Measurements from ENCODE around the gene FAM170B. TPM values are rescaled to one million over a fixed set of nuclear protein-coding genes. Genes with fewer than 3 reads are reported as not detected.

Gene FAM170B
- total RNA-seq, 1 donor from 2014 or later = not detected

GRCh38 chr10:49168831-49169500 lies 35.1 kb upstream of the FAM170B start:
- no peak for ATAC-seq

DNA sequence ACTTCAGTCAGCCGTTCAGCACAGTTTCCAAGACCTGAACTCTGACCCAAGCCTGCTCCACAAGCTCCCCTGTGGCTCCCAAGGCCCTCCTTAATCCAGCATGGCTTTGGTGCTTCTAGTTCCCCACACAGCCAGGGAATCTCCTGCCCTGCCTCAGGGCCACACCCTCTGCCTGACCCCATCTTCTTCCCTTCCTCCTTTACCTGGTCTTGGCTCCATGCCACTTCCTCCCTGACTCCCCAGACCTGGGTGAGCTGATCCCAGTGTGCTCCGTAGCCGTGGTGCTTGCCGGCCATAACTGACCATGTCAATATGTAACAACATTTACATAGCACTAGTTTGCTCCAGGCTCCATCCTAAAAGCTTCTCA lies 34.3 kb upstream of the FAM170B start:
- ATAC-seq = no peak

- no peak for ATAC-seq
These were observed 33.8 kb upstream of the FAM170B start for GRCh38 chr10:49167425-49168170.

DNA sequence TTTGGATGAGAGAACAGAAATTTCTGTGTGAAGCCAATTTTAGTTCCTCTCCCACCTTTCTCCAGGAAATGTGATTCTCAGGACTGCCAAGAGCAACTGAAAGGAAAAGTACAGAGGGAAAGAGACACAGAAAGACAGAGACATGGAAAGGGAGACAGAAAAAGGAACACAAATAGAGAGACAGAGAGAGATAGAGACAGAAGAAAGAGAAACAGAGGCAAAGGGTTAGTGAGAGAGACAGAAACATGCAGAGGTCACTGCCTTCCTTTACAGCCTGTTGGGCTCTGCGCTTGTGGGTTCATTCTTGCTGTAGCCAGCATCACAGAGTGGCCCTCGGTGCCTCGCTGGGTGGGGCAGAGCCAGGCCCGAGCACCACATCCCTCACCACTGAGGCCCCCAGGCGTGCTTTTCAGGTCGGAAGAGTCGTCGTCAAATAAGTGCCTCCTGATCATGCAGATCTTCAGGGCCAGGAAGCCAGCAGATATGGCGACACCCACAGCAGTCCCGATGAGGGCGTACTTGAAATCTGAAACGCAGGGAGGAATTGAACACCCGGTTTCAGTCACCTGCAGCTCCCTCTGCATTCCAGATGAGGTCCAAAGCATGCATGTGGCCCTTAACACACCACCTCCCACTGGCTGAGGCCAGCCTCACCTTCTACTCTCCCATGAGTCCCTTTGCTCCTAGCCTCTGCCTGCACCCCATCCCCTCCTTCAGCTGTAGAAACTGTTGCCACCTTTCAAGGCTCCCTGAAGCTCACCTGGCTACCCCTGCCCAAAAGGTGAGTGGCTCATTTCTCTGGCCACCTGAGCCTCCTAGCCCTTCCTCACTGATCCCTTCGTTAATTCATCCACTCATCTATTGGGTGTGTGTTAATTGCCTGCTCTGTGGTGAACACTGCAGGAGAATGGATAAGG lies 32.9 kb upstream of the FAM170B start:
- ATAC-seq = no peak

DNA sequence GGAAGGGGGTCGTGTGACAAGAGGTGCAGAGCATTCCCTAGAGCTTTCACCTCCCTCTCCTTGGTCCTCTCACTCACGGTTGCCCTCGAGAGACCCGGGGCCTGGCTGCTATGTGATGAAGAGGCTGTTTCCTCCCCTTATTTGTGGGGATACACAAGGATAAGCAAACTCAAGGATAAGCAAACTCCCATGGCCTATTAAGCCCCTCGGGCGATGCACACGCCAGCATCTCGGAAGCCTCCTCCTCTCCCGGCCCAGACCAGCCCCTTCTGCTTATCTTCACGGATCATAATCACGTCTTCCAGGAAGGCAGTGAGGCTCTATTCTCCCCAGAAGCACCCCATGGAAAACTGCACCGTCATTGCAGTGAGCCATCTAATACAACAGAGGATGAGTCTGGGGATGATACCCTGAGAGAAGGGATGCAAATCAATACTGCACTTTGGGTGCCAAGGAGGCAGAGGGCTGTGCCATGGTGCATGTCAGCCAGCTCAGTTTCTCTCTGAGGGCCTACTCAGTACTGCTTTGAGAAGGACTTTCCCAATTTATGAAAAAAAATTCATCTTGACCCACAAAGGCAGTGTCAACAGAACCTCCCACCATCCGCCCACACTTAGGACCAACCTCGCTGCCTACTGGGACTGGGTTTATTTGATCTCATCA lies 32.1 kb upstream of the FAM170B start:
- no peak for ATAC-seq

GRCh38 chr10:49165259-49165658 lies 31.4 kb upstream of the FAM170B start:
- no peak for ATAC-seq

DNA sequence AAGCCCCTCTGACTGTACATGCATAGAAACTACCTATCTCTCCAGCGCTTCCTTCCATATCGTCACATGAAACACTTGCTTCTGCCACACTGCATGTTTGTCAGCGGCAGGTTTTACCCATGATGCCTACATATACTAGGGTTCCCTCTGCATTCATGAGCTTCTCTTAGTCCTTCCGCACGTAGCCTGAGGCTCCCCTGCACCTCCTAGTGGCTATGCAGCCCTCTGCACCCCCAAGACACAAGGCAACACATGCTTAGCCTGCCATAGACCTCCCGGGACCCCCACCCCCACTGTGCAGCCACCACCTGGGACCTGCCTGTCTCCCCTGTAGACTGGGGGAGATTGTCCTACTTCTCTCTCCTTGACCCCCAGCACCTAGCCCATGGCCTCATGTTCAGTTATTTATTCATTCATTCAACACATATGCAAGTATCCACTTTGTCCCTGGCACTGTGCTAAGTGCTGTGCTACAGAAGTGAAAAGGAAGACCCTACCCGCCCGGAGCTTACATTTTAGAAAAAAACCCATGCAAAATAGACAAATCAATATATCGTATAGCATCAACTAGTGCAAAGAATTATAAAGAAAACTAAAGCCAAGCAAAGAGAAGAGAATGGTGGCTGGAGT lies 30.9 kb upstream of the FAM170B start:
- ATAC-seq = peak; percentile 58

- ATAC-seq = no peak
These were observed 29.9 kb upstream of the FAM170B start for GRCh38 chr10:49163741-49164140.

DNA sequence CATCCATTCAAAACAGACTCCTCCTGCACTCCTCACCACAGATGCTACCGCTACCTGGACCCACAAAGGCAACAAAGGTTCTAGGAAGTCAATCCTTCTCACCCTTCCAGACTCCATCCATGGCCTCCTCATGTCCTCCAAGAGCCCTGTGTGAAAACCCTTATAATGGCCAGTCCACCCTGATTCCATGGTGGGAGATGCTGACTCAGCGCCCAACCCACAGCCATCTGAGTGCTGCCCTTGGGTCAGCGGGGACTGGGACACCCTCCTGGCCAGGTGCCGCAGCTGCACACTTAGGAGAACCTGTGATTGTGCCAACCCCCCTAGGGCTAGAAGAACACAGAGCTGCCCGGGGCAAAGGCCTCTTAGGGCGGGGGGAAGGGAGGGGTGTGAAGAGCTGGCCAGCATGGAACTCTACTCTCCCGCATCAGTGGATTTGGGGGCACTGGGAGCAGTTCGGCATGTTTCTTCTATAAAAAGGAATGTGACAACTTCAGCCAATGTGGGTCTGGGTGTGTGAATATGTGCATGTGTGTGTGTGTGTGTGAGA lies 29.0 kb upstream of the FAM170B start:
- no peak for ATAC-seq

- no peak for ATAC-seq
These were observed 28.2 kb upstream of the FAM170B start for GRCh38 chr10:49162063-49162462.

DNA sequence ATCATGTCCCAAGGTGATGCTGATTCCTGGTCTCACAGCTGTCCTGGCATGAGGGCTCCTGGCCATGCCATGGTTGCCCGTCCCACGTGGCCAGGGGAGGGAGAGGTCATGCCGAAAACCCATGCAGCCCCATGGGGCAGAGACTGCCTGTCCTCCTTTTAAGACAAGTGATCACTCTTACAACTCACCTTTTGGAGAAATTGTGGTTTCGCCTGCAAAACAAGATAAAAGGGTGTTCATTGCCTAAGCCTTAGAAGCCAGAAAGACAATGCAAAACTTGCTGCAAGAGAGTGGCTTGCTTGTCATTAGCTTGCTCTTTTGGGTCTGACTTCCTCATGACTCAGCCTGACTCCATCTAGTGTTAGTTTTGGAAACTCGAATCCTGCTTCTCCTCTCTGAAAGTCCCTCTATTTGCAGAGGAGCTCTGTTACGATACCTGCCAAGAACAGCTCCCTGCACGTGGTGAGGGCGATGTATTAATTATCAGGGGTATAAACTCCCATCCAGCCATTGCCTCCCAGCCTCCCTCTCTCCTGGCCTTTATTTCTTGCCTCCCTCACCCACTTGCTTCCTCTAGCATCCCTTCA lies 27.7 kb upstream of the FAM170B start:
- peak; percentile 57 for ATAC-seq

DNA sequence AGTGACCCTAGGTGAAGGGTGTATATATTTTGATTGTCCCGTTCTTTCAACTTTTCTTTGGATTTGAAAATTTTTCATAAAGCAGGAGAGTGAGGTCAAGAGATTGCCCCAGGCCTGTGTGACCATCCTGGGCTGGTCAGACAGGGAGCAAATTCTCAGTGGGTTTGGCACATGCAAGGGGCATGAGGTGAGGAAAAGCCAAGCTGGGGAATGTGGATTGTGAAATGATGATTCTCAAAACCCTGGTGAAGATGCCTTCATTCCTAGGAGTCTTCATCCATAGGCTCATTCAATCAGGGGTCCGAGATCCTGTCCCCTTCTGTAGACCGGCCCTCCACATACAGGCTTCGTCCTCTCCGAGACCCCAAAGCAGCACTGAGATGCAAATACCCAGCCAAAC lies 27.0 kb upstream of the FAM170B start:
- no peak for ATAC-seq

DNA sequence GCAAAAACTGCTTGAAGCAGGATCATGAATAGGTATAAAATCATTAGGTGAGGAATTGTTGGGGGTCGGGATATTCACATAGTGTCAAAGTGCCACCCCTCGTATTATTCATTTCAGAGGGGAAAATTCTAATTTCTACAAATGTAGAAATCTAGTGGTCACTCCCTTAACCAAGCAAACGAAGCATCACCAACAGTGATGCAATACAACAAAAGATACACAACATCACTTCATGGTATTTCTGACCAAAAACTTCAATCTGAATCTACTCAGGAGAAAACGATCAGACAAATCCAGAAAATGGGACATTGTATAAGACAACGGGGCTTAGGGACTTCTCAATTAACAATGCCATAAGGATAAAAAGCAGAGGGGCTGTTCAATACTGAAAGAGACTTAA lies 26.3 kb upstream of the FAM170B start:
- no peak for ATAC-seq

GRCh38 chr10:49158915-49159314 lies 25.1 kb upstream of the FAM170B start:
- no peak for ATAC-seq

DNA sequence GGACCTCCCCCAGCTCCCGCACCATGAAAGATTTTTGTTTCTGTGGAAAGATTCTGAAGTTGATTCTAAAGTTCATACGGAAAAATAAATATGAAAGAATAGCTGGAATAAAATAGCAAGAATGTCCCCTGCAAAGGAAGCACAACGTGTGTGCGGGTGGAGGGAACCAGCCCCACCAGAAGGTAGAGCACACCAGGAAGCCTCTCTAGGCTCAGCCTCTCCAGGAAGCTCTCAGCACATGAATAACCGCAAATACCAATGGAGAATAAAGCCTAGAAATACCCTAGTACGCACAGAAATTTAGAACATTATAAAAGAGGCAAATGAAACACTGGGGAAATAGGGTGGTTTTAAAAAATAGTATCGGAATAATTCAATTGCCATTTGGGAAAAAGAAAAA lies 24.6 kb upstream of the FAM170B start:
- no peak for ATAC-seq

DNA sequence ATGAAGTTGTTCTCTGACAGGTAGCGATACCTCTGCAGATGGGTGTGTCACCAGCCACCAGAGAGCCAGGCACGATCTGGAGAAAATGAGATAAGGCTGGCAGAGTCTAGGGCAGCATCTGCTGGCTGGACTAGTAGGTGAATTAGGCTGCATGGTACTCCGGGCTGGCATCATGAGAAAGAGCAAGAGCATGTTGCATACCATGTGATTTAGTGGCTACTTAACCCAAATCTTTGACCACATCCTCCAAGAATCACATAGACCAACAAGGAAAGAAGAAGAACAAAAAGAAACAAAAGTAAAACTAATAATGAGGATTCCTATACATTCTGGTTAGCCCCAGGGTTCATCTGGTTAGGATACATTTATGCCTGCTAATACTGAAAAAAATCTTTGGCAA lies 23.4 kb upstream of the FAM170B start:
- ATAC-seq = no peak

DNA sequence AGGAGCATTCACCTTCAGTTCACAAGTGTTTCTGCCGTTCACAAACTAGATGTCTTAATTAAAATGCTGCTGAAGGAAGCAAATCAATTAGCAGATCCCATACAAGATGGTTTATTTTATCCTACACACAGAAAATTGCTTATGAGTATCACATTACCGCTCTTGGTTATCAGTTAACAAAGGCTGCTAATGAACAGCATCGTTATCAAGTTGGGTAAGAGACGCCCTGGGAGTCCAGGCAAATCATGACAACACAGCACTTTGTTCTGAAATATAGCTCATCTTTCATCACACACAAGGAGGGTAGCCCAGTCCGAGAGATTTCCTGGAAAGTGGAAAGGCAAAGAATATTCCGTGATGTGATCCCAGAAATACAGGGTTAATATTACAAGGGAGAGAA lies 20.8 kb upstream of the FAM170B start:
- no peak for ATAC-seq

GRCh38 chr10:49153971-49154370 lies 20.1 kb upstream of the FAM170B start:
- ATAC-seq = peak; percentile 10

- no peak for ATAC-seq
These were observed 19.3 kb upstream of the FAM170B start for GRCh38 chr10:49153115-49153514.

- peak; percentile 33 for ATAC-seq
These were observed 18.8 kb upstream of the FAM170B start for GRCh38 chr10:49152663-49153062.

GRCh38 chr10:49152037-49152436 lies 18.2 kb upstream of the FAM170B start:
- ATAC-seq = no peak

GRCh38 chr10:49151481-49151880 lies 17.7 kb upstream of the FAM170B start:
- ATAC-seq = no peak

Data from esophagus mucosa (tissue), 1 donor.